Erythroblast (primary cell): ENCODE results near the gene ZNF548.

ENCODE experiments used
- GATA1 ChIP-seq: IDR thresholded peaks from 2 replicates; pipeline ENCODE4 v1.6.1; 2011; ENCODE audit warnings: low read depth, mild to moderate bottlenecking, control low read depth, low read length, moderate library complexity
- POLR2A ChIP-seq: IDR thresholded peaks from 2 replicates; pipeline ENCODE4 v1.6.1; 2011; ENCODE audit warnings: mild to moderate bottlenecking, low read length

GRCh38 chr19:57452307-57452706, 62.7 kb downstream of the ZNF548 start:
- no peak for TF ChIP-seq POLR2A
- no peak for TF ChIP-seq GATA1
